GM12875 (cell line): ENCODE results near the gene KIF6.

ENCODE experiments used
- H3K4me3 ChIP-seq: one replicate; pipeline ENCODE4 v1.5.1; 2011; ENCODE audit warnings: low read depth, low read length, control low read depth
- CTCF ChIP-seq: IDR thresholded peaks from 2 replicates; pipeline ENCODE4 v1.5.1; 2011; ENCODE audit warnings: low read depth, mild to moderate bottlenecking, control low read depth, inconsistent platforms, low read length, moderate library complexity, borderline replicate concordance; ENCODE audit not compliant: insufficient read depth

Gene KIF6

GRCh38 chr6:39432330-39433025 is 292.7 kb downstream of the KIF6 start:
- no peak for TF ChIP-seq CTCF
- no peak overlapping the region for H3K4me3 ChIP-seq

GRCh38 chr6:39430871-39431523 is 294.2 kb downstream of the KIF6 start:
- no peak overlapping the region for H3K4me3 ChIP-seq
- TF ChIP-seq CTCF, result no peak

- no peak for TF ChIP-seq CTCF
- H3K4me3 ChIP-seq, result no peak overlapping the region
Measured at GRCh38 chr6:39430446-39430845, 294.8 kb downstream of the KIF6 start.

- no peak overlapping the region for H3K4me3 ChIP-seq
- TF ChIP-seq CTCF, result no peak
Measured at GRCh38 chr6:39428816-39429215, 296.4 kb downstream of the KIF6 start.

- H3K4me3 ChIP-seq, result no peak overlapping the region
- no peak for TF ChIP-seq CTCF
Measured at GRCh38 chr6:39428152-39428551, 297.1 kb downstream of the KIF6 start.

GRCh38 chr6:39426073-39426456 is 299.1 kb downstream of the KIF6 start:
- TF ChIP-seq CTCF, result no peak

More at GRCh38 chr6:39426073-39426456, 299.1 kb downstream of the KIF6 start:
- H3K4me3 ChIP-seq, result no peak overlapping the region
